ENCODE data around the gene CXADR. TPM values are rescaled to one million over a fixed set of nuclear protein-coding genes. Genes with fewer than 3 reads are reported as not detected.

The CXADR gene
- total and polyA plus RNA-seq, 7 donors = 0.01 to 0.62 (median 0.06) TPM

- WGBS, 3 donors = 86 to 92% (median 88%) methylated on average over 5 of the region's 5 CpGs
- Histone ChIP-seq H3K4me1 (no peaks in the 10 kb centered on the region), H3K27ac (no peak overlapping the region), H3K36me3 (ENCODE audit: insufficient read depth in 1 of 2, low read depth in 1 of 2) (no peaks in the 10 kb centered on the region), H3K9me3 (no peaks in the 10 kb centered on the region), H3K27me3 (ENCODE audit: insufficient read depth in 3 of 3, low read length in 2 of 3) (peaks cover 0 to 4% (median 0%) of the 10 kb centered on the region in 3 donors), H3K4me3 (no peak overlapping the region)
- intact Hi-C loops (cut with DNase I) = no loop called here
- DNase-seq (no peak), ATAC-seq (no peak)
- no peak for TF ChIP-seq CTCF (IDR thresholded peaks at IDR 0.05)
Measured at GRCh38 chr21:17575076-17575475, 62.2 kb downstream of the CXADR start.

DNA sequence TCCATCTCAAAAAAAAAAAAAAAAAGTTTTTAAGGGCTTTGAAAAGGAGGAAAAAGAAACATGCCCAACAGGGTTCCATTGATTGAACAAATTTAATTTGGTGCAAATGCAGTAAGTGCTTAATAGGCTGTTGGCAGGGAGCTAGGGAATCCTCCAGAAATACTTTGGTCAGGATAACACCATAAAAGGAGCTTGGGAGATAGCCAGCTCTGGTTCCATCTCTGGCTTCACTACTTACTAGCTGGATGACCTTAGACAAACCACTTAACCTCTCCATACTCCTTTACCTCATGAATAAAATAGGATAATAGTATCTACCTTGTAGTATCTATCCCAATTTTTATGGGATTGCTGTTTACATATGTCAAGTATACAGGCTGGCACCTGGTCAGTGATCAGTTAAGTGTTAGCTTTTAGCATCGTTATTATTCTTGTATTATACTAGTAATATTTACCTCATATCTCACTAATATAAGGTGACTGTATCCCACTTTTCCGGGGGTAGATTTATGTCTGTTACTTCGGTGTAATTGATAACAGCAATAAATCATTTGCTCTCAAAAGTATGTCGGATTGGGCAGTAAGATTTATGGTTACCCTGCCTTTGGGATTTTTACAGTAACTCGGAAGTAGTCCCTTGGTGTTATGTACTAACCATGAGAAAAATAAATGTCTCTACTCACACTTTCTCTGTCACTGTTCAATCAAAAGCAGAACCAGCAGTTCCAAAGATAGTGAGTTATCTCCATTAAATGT is 63.4 kb downstream of the CXADR start:
- DNase-seq (no peak), ATAC-seq (no peak)
- intact Hi-C loops (cut with DNase I) = no loop called here
- no peaks in the 10 kb centered on the region for H3K36me3 ChIP-seq (ENCODE audit: insufficient read depth in 1 of 2, low read depth in 1 of 2)
- no peaks in the 10 kb centered on the region for H3K9me3 ChIP-seq
- H3K4me3 ChIP-seq = no peak overlapping the region
- peaks cover 0 to 4% (median 0%) of the 10 kb centered on the region in 3 donors for H3K27me3 ChIP-seq (ENCODE audit: insufficient read depth in 3 of 3, low read length in 2 of 3)
- no peaks in the 10 kb centered on the region for H3K4me1 ChIP-seq
- 20 to 37% (median 30%) methylated on average over 5 of the region's 5 CpGs for WGBS, 3 donors
- no peak overlapping the region for H3K27ac ChIP-seq
- no peak for TF ChIP-seq CTCF (IDR thresholded peaks at IDR 0.05)

DNA sequence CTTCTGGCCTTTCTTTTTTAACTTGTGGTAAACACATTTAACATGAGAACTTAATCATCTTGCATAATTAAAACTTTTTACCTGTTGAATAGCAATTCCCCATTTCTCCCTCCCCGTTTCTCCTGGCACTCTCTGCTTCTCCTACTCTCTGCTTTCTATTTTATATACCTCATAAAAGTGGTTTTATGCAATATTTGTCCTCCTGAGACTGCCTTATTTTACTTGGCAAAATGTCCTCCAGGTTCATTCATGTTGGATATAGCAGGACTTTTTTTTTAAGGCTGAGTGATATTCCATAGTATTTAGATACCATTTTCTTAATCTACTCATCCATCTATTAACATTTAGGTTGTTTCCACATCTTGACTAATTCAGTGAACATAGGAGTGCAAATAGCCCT is 64.9 kb downstream of the CXADR start:
- ATAC-seq = no peak
- TF ChIP-seq CTCF (IDR thresholded peaks at IDR 0.05) = no peak
- WGBS, 3 donors = 80 to 87% (median 83%) methylated on average over 1 of the region's 1 CpG
- H3K9me3 ChIP-seq = no peaks in the 10 kb centered on the region
- H3K27me3 ChIP-seq (ENCODE audit: insufficient read depth in 3 of 3, low read length in 2 of 3) = peaks cover 0 to 4% (median 0%) of the 10 kb centered on the region in 3 donors
- H3K36me3 ChIP-seq (ENCODE audit: insufficient read depth in 1 of 2, low read depth in 1 of 2) = no peaks in the 10 kb centered on the region
- H3K27ac ChIP-seq = no peak overlapping the region
- intact Hi-C loops (cut with DNase I) = no loop called here
- H3K4me3 ChIP-seq = no peak overlapping the region
- no peak for DNase-seq
- H3K4me1 ChIP-seq = no peaks in the 10 kb centered on the region

GRCh38 chr21:17578162-17578561 is 65.3 kb downstream of the CXADR start:
- H3K9me3 ChIP-seq = no peaks in the 10 kb centered on the region
- ATAC-seq (no peak), DNase-seq (no peak)
- no peaks in the 10 kb centered on the region for H3K4me1 ChIP-seq
- H3K36me3 ChIP-seq (ENCODE audit: insufficient read depth in 1 of 2, low read depth in 1 of 2) = no peaks in the 10 kb centered on the region
- WGBS, 3 donors = 92 to 100% (median 93%) methylated on average over 2 of the region's 2 CpGs
- H3K4me3 ChIP-seq = no peak overlapping the region
- no peak overlapping the region for H3K27ac ChIP-seq
- intact Hi-C loops (cut with DNase I) = no loop called here
- no peak for TF ChIP-seq CTCF (IDR thresholded peaks at IDR 0.05)
- peaks cover 0 to 4% (median 0%) of the 10 kb centered on the region in 3 donors for H3K27me3 ChIP-seq (ENCODE audit: insufficient read depth in 3 of 3, low read length in 2 of 3)

GRCh38 chr21:17578876-17579275 is 66.0 kb downstream of the CXADR start:
- intact Hi-C loops (cut with DNase I) = no loop called here
- H3K36me3 ChIP-seq (ENCODE audit: insufficient read depth in 1 of 2, low read depth in 1 of 2) = no peaks in the 10 kb centered on the region
- no peaks in the 10 kb centered on the region for H3K9me3 ChIP-seq
- peaks cover 0 to 4% (median 0%) of the 10 kb centered on the region in 3 donors for H3K27me3 ChIP-seq (ENCODE audit: insufficient read depth in 3 of 3, low read length in 2 of 3)
- TF ChIP-seq CTCF (IDR thresholded peaks at IDR 0.05) = no peak
- H3K27ac ChIP-seq = no peak overlapping the region
- 78 to 80% (median 80%) methylated on average over 2 of the region's 2 CpGs for WGBS, 3 donors
- DNase-seq (no peak), ATAC-seq (no peak)
- H3K4me1 ChIP-seq = no peaks in the 10 kb centered on the region
- no peak overlapping the region for H3K4me3 ChIP-seq
